WTC11 (cell line): ENCODE data around the gene MED15.

ENCODE experiments used
- JUN ChIP-seq: sonication (generic); formaldehyde crosslinking; IDR thresholded peaks from 2 replicates; pipeline ENCODE4 v1.8.0; 2023; ENCODE audit warnings: mild to moderate bottlenecking, missing genetic modification reagents
- RORB ChIP-seq: fragments of 250-450 bp; sonication (Bioruptor Pico); IDR thresholded peaks from 2 replicates; pipeline ENCODE4 v1.9.0; 2021; ENCODE audit warnings: mild to moderate bottlenecking
- SP1 ChIP-seq: sonication (generic); formaldehyde crosslinking; conservative IDR thresholded peaks from 2 replicates; pipeline ENCODE4 v1.8.1; 2022; ENCODE audit warnings: missing genetic modification reagents
- TP53 ChIP-seq: sonication (generic); formaldehyde crosslinking; IDR thresholded peaks from 2 replicates; pipeline ENCODE4 v1.8.1; 2023; ENCODE audit warnings: mild to moderate bottlenecking, missing genetic modification reagents
- ZNF232 ChIP-seq: sonication (generic); formaldehyde crosslinking; IDR thresholded peaks from 2 replicates; pipeline ENCODE4 v1.8.0; 2022; ENCODE audit warnings: mild to moderate bottlenecking, missing genetic modification reagents
- ZNF263 ChIP-seq: sonication (generic); formaldehyde crosslinking; IDR thresholded peaks from 2 replicates; pipeline ENCODE4 v1.8.1; 2022; ENCODE audit warnings: low read depth, mild to moderate bottlenecking, moderate library complexity, missing genetic modification reagents
- ZNF317 ChIP-seq: sonication (generic); formaldehyde crosslinking; IDR thresholded peaks from 2 replicates; pipeline ENCODE4 v1.8.1; 2023; ENCODE audit warnings: low read depth, mild to moderate bottlenecking, moderate library complexity, missing genetic modification reagents, borderline replicate concordance
- TF ChIP-seq, protein P1 (sequence below): sonication (generic); formaldehyde crosslinking; IDR thresholded peaks from 2 replicates; pipeline ENCODE4 v1.8.0; 2022; ENCODE audit warnings: mild to moderate bottlenecking, missing genetic modification reagents
- TF ChIP-seq, protein P2 (sequence below): fragments of 200-600 bp; IDR thresholded peaks from 2 replicates; pipeline ENCODE4 v1.8.0; 2022; ENCODE audit warnings: antibody characterized with exemption
- TF ChIP-seq, protein P3 (sequence below): fragments of 250-450 bp; sonication (Bioruptor Pico); conservative IDR thresholded peaks from 2 replicates; pipeline ENCODE4 v1.9.0; 2021; ENCODE audit warnings: mild to moderate bottlenecking
- TF ChIP-seq, protein P4 (sequence below): fragments of 250-450 bp; sonication (Bioruptor Pico); IDR thresholded peaks from 2 replicates; pipeline ENCODE4 v1.8.0; 2021; ENCODE audit warnings: mild to moderate bottlenecking

DNA sequence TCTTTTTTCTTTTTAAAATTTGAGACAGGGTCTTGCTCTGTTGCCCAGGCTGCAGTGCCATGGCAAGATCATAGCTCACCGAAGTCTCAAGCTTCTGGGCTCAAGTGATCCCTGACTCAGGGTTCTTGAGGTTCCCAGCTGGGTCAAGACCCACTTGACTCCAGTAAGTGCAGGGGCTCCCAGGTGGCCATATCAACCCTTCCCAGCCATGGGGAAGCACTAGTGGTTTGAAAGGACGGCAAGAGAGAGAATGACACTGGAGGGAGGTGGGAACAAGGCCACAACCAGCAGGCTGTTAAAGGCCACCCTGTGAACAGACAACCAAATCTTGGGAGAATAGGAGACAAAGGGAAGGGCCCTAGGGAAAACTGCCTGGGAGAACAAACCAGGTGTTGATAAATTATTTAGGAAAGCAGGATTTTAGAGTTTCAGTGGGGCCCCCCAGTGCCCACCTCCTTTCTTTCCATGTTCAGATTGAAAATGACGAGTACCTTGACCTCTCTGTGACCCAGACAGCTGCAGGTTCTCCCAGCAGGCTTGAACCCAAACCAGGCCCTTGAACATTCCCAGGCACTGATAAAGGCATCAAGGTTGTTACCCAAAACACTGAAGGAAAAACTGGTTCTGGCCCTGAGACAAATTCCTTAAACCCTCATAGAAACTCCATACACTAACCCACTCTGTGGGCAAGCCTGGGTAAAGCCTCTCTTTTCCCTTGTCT lies 40.6 kb upstream of the MED15 start:
- TF ChIP-seq TP53 (CRISPR knock-in tag), result no peak
- no peak for TF ChIP-seq ZNF232 (CRISPR knock-in tag)
- TF ChIP-seq, protein P1, sequence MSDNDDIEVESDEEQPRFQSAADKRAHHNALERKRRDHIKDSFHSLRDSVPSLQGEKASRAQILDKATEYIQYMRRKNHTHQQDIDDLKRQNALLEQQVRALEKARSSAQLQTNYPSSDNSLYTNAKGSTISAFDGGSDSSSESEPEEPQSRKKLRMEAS (CRISPR knock-in tag), result no peak
- TF ChIP-seq, protein P2, sequence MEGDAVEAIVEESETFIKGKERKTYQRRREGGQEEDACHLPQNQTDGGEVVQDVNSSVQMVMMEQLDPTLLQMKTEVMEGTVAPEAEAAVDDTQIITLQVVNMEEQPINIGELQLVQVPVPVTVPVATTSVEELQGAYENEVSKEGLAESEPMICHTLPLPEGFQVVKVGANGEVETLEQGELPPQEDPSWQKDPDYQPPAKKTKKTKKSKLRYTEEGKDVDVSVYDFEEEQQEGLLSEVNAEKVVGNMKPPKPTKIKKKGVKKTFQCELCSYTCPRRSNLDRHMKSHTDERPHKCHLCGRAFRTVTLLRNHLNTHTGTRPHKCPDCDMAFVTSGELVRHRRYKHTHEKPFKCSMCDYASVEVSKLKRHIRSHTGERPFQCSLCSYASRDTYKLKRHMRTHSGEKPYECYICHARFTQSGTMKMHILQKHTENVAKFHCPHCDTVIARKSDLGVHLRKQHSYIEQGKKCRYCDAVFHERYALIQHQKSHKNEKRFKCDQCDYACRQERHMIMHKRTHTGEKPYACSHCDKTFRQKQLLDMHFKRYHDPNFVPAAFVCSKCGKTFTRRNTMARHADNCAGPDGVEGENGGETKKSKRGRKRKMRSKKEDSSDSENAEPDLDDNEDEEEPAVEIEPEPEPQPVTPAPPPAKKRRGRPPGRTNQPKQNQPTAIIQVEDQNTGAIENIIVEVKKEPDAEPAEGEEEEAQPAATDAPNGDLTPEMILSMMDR, result no peak
- no peak for TF ChIP-seq RORB (CRISPR knock-in tag)
- no peak for TF ChIP-seq ZNF263 (CRISPR knock-in tag)
- no peak for TF ChIP-seq SP1 (CRISPR knock-in tag)
- no peak for TF ChIP-seq JUN (CRISPR knock-in tag)
- TF ChIP-seq, protein P3, sequence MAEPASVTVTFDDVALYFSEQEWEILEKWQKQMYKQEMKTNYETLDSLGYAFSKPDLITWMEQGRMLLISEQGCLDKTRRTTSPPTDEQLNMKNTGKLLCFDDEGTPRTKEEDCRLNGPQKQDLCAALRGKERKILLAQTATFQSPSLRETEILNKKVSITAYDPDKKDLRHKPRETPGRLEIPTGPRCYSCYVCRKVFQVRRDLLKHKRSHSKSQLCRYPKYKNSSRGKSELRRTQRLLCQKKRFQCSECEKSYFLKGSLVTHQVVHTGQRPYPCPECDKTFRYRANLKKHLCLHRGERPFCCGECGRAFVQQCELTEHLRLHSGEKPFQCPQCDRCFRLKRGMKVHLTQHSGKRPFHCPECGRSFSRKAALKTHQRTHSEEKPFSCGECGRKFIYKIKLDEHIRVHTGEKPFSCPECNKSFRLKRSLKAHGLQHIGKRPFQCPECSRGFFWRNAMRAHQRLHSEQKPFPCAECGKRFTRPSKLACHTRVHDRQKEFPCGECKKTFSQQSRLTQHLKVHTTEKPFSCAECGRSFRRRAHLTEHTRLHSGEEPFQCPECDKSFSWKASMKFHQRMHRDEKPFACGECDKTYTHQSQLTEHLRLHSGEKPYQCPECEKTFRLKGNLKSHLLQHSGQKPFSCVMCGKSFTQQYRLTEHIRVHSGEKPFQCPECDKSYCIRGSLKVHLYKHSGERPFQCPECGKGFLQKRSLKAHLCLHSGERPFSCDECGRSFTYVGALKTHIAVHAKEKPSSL (CRISPR knock-in tag), result no peak
- TF ChIP-seq, protein P4, sequence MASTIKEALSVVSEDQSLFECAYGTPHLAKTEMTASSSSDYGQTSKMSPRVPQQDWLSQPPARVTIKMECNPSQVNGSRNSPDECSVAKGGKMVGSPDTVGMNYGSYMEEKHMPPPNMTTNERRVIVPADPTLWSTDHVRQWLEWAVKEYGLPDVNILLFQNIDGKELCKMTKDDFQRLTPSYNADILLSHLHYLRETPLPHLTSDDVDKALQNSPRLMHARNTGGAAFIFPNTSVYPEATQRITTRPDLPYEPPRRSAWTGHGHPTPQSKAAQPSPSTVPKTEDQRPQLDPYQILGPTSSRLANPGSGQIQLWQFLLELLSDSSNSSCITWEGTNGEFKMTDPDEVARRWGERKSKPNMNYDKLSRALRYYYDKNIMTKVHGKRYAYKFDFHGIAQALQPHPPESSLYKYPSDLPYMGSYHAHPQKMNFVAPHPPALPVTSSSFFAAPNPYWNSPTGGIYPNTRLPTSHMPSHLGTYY (CRISPR knock-in tag), result no peak
- no peak for TF ChIP-seq ZNF317 (CRISPR knock-in tag)
